IMR-90 (cell line): ENCODE measurements around the gene ZNF362.

Experiments
- CEBPB ChIP-seq: IDR thresholded peaks from 2 replicates; pipeline ENCODE4 v1.6.1; 2012; ENCODE audit warnings: low read depth, low read length, improper control_type of control experiment
- CHD1 ChIP-seq: IDR thresholded peaks from 2 replicates; pipeline ENCODE4 v1.6.1; 2012; ENCODE audit warnings: low read depth, low read length, improper control_type of control experiment
- CTCF ChIP-seq: conservative IDR thresholded peaks from 2 replicates; pipeline ENCODE4 v1.5.1; 2012; ENCODE audit warnings: mild to moderate bottlenecking, low read depth, low read length, improper control_type of control experiment
- ELK1 ChIP-seq: fragments of 150-350 bp; IDR thresholded peaks from 2 replicates; pipeline ENCODE4 v1.6.1; 2016; ENCODE audit warnings: low read depth, mild to moderate bottlenecking, low read length, moderate library complexity, borderline replicate concordance
- NFE2L2 ChIP-seq: fragments of 150-350 bp; IDR thresholded peaks from 2 replicates; pipeline ENCODE4 v1.6.1; 2016; ENCODE audit warnings: low read depth, mild to moderate bottlenecking, low read length
- POLR2A ChIP-seq: IDR thresholded peaks from 2 replicates; pipeline ENCODE4 v1.6.1; 2012; ENCODE audit warnings: mild to moderate bottlenecking, low read depth, low read length
- RAD21 ChIP-seq: IDR thresholded peaks from 2 replicates; pipeline ENCODE4 v1.6.1; 2012; ENCODE audit warnings: low read length, improper control_type of control experiment
- RFX5 ChIP-seq: IDR thresholded peaks from 2 replicates; pipeline ENCODE4 v1.8.0; 2012; ENCODE audit warnings: low read depth, mild to moderate bottlenecking, low read length, moderate library complexity
- SMC3 ChIP-seq: fragments of 150-350 bp; IDR thresholded peaks from 2 replicates; pipeline ENCODE4 v1.6.1; 2016; ENCODE audit warnings: low read depth, mild to moderate bottlenecking, antibody characterized with exemption, low read length, moderate library complexity
- USF2 ChIP-seq: fragments of 150-350 bp; IDR thresholded peaks from 2 replicates; pipeline ENCODE4 v1.6.1; 2017; ENCODE audit warnings: mild to moderate bottlenecking, antibody characterized with exemption, low read length, low read depth

GRCh38 chr1:33317946-33318345, 61.7 kb downstream of the ZNF362 start:
- no peak for TF ChIP-seq CTCF
- no peak for TF ChIP-seq SMC3
- TF ChIP-seq RFX5, result no peak
- no peak for TF ChIP-seq POLR2A
- TF ChIP-seq CEBPB, result no peak
- no peak for TF ChIP-seq NFE2L2
- TF ChIP-seq CHD1, result no peak
- no peak for TF ChIP-seq USF2
- no peak for TF ChIP-seq RAD21
- no peak for TF ChIP-seq ELK1
